Ovary (tissue), 3 donors: Measurements from ENCODE around the gene MICOS13.

Experiments
- POLR2A ChIP-seq: fragments of 450-650 bp; IDR thresholded peaks from one replicate; pipeline ENCODE4 v1.6.1; 2017; ENCODE audit warnings: antibody characterized with exemption, mild to moderate bottlenecking, moderate library complexity
- TF ChIP-seq, protein P1 (sequence below), 3 donors: fragments of 450-650 bp in 2 of 3; fragments of 200-600 bp in 1 of 3; IDR thresholded peaks; one replicate each; pipeline versions ENCODE4 v1.5.1 to v1.8.0; 2016 to 2022; ENCODE audit warnings: antibody characterized with exemption in 3 of 3, mild to moderate bottlenecking in 1 of 3
- donor health status: DM: no; HTN: no; CAD: no.

DNA sequence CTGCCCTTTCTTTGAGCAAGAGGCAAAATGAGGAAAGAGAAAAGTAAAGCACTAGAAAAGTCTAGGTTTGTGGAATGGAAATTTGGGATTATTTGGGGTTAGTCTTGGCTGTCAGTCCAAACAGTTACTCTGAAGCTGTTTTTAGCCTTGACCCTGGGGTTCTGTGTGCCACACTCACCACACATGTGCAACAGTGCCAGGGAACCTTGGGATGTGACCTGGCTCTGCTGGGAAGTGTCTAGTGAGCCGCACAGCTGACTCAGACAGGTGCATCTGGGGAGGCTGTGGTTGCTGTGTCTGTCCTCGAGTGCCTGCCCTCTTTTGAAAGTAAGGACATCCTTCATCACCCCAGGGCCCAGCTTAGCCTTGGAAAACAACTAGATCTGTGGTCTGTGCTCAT lies 15.8 kb downstream of the MICOS13 start:
- TF ChIP-seq, protein P1, sequence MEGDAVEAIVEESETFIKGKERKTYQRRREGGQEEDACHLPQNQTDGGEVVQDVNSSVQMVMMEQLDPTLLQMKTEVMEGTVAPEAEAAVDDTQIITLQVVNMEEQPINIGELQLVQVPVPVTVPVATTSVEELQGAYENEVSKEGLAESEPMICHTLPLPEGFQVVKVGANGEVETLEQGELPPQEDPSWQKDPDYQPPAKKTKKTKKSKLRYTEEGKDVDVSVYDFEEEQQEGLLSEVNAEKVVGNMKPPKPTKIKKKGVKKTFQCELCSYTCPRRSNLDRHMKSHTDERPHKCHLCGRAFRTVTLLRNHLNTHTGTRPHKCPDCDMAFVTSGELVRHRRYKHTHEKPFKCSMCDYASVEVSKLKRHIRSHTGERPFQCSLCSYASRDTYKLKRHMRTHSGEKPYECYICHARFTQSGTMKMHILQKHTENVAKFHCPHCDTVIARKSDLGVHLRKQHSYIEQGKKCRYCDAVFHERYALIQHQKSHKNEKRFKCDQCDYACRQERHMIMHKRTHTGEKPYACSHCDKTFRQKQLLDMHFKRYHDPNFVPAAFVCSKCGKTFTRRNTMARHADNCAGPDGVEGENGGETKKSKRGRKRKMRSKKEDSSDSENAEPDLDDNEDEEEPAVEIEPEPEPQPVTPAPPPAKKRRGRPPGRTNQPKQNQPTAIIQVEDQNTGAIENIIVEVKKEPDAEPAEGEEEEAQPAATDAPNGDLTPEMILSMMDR (IDR thresholded peaks at IDR 0.05): no peak
- no peak for TF ChIP-seq POLR2A
